22Rv1 (cell line): ENCODE measurements around the gene SIT1.

Experiments used
- ZFX ChIP-seq: fragments of 450-650 bp; IDR thresholded peaks from 2 replicates; pipeline ENCODE4 v1.6.1; 2017; ENCODE audit warnings: antibody characterized with exemption, borderline replicate concordance
- TF ChIP-seq, protein P1 (sequence below): fragments of 450-650 bp; IDR thresholded peaks from 2 replicates; pipeline ENCODE4 v1.5.1; 2017; ENCODE audit warnings: mild to moderate bottlenecking

DNA sequence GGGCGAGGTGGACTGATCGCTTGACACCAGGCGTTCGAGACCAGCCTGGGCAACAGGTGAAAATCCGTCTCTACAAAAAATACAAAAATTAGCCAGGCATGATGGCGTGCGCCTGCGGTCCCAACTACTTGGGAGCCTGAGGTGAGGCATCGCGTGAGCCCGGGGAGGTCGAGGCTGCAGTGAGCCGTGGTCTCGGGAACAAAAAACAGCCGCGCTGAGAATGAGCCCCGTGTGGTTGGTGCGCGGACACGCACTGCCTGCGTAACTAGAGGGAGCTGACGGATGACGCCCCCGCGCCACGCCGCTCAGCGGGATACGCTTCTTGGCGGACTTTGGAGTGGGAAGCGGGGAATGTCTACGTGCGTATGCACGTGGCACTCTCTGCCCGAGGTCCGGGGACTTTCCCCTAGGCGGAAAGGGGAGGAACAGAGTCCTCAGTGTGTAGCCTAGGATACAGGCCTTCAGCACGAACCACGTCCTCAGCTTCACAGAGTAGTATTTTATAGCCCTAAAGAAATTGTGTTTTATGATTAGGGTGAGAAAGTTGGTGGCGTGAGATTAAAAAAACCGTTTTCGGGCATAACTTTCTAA lies 6.9 kb upstream of the SIT1 start, which contains the start of gene RMRP:
- TF ChIP-seq, protein P1, sequence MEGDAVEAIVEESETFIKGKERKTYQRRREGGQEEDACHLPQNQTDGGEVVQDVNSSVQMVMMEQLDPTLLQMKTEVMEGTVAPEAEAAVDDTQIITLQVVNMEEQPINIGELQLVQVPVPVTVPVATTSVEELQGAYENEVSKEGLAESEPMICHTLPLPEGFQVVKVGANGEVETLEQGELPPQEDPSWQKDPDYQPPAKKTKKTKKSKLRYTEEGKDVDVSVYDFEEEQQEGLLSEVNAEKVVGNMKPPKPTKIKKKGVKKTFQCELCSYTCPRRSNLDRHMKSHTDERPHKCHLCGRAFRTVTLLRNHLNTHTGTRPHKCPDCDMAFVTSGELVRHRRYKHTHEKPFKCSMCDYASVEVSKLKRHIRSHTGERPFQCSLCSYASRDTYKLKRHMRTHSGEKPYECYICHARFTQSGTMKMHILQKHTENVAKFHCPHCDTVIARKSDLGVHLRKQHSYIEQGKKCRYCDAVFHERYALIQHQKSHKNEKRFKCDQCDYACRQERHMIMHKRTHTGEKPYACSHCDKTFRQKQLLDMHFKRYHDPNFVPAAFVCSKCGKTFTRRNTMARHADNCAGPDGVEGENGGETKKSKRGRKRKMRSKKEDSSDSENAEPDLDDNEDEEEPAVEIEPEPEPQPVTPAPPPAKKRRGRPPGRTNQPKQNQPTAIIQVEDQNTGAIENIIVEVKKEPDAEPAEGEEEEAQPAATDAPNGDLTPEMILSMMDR: no peak
- no peak for TF ChIP-seq ZFX
